ENCODE results near the gene OVCH1. TPM values are rescaled to one million over a fixed set of nuclear protein-coding genes. Genes with fewer than 3 reads are reported as not detected.

The OVCH1 gene
- total RNA-seq, 1 experiment from 2014 or later: not detected

- no peak overlapping the region for H2BK120ac ChIP-seq (ENCODE audit: low read depth, low read length, poor library complexity, severe bottlenecking)
- no peak overlapping the region for H3K27ac ChIP-seq (ENCODE audit: insufficient read length, low read depth, low read length)
- no peaks in the 10 kb centered on the region for H3K79me2 ChIP-seq (ENCODE audit: insufficient read depth, low read length)
- no peaks in the 10 kb centered on the region for H3K9me3 ChIP-seq (ENCODE audit: control insufficient read depth, low read depth, low read length)
- H2BK15ac ChIP-seq (ENCODE audit: low read depth, low read length): no peak overlapping the region
- Mint-ChIP-seq H3K9me3 (no peaks in the 10 kb centered on the region), H3K27ac (no peak overlapping the region), H3K4me3 (no peak overlapping the region), H3K27me3 (ENCODE audit: low read depth) (no peaks in the 10 kb centered on the region), H3K4me1 (no peaks in the 10 kb centered on the region), H3K36me3 (ENCODE audit: insufficient read depth in 1 of 3, low read depth in 3 of 3) (no peaks in the 10 kb centered on the region)
- H3K56ac ChIP-seq (ENCODE audit: insufficient read length, low read depth, low read length): no peak overlapping the region
- no peaks in the 10 kb centered on the region for H3K23me2 ChIP-seq (ENCODE audit: insufficient read length, low read depth, low read length, poor library complexity, severe bottlenecking)
- no peak overlapping the region for H3K4me2 ChIP-seq (ENCODE audit: insufficient read depth, insufficient read length, low read length)
- H4K20me1 ChIP-seq (ENCODE audit: control insufficient read depth, insufficient read depth, insufficient read length): no peaks in the 10 kb centered on the region
- no peak for TF ChIP-seq CTCF (conservative IDR thresholded peaks at IDR 0.05)
- no peak overlapping the region for H4K91ac ChIP-seq (ENCODE audit: insufficient read length, low read depth, low read length)
- H2BK20ac ChIP-seq (ENCODE audit: low read depth, low read length, poor library complexity, severe bottlenecking): no peak overlapping the region
- H4K5ac ChIP-seq (ENCODE audit: insufficient read length, low read depth, low read length): no peak overlapping the region
- no peaks in the 10 kb centered on the region for H3K4me1 ChIP-seq (ENCODE audit: insufficient read depth, low read length)
- H3K14ac ChIP-seq (ENCODE audit: insufficient read depth, low read length): no peak overlapping the region
- no peak overlapping the region for H2AFZ ChIP-seq (ENCODE audit: low read length)
- H2BK5ac ChIP-seq (ENCODE audit: insufficient read length, low read length): no peak overlapping the region
- DNase-seq: no peak
- no peak overlapping the region for H2AK5ac ChIP-seq (ENCODE audit: insufficient read length, low read length)
- no peak overlapping the region for H4K8ac ChIP-seq (replicated peaks; ENCODE audit: insufficient read length, low read depth, low read length)
- no peak overlapping the region for H3K23ac ChIP-seq (ENCODE audit: insufficient read length, low read depth, low read length)
- WGBS (ENCODE audit: extremely low coverage, insufficient read length, low lambda C conversion rate): no CpG with 5 or more reads among the region's 1 CpG
- H3K9ac ChIP-seq (ENCODE audit: extremely low read depth, insufficient read length, low read length): no peak overlapping the region
- H3K27me3 ChIP-seq (ENCODE audit: insufficient read depth, low read length): no peaks in the 10 kb centered on the region
- no peak overlapping the region for H3K18ac ChIP-seq (ENCODE audit: insufficient read length, low read depth, low read length)
- no peak overlapping the region for H3K4ac ChIP-seq (ENCODE audit: low read depth, low read length)
- no peaks in the 10 kb centered on the region for H3K79me1 ChIP-seq (ENCODE audit: insufficient read depth, low read depth, low read length, poor library complexity, severe bottlenecking)
- H2BK12ac ChIP-seq (ENCODE audit: insufficient read length, low read depth, low read length): no peak overlapping the region
- H3T11ph ChIP-seq (ENCODE audit: low read length): no peak overlapping the region
Measured at GRCh38 chr12:29398495-29398894, 99.0 kb downstream of the OVCH1 start.
